AG04450 (cell line): ENCODE data around the gene AP4E1. TPM values are rescaled to one million over a fixed set of nuclear protein-coding genes. Genes with fewer than 3 reads are reported as not detected.
"Not testable (repeated sequence)": the region's sequence is repeated elsewhere in the genome, so short reads cannot be mapped to it uniquely, and the experiment has no call there.

Experiments
- CTCF ChIA-PET: fragments of 300-600, 350-600 bp; formaldehyde crosslinking; extraction: SDS; loops from one replicate; lab custom pipeline; 2022; ENCODE audit warnings: antibody characterized with exemption, inconsistent platforms; lab: Charles Lee
- POLR2A ChIA-PET: fragments of 350-600 bp; formaldehyde crosslinking; extraction: SDS; loops from one replicate; lab custom pipeline; 2021; ENCODE audit warnings: antibody characterized with exemption, inconsistent platforms; lab: Yijun Ruan, JAX
- DNase-seq: peaks from one replicate; pipeline ENCODE4 v3.0.0-alpha.2; 2011; ENCODE audit warnings: low read depth, low spot score
- H3K27ac ChIP-seq: one replicate; pipeline ENCODE4 v1.5.1; 2012; ENCODE audit warnings: low read depth, low read length, control low read depth
- H3K27me3 ChIP-seq: one replicate; pipeline ENCODE4 v1.6.0; 2012; ENCODE audit warnings: low read length; ENCODE audit not compliant: control insufficient read depth, insufficient read depth
- H3K4me3 ChIP-seq: 2 replicates; pipeline ENCODE4 v1.5.1; 2011; ENCODE audit warnings: mild to moderate bottlenecking, low read depth, low read length, control low read depth
- H3K9me3 ChIP-seq: 2 replicates; pipeline ENCODE4 v1.5.1; 2012; ENCODE audit warnings: low read length; ENCODE audit not compliant: control insufficient read depth, insufficient read depth
- CTCF ChIP-seq: IDR thresholded peaks from 2 replicates; pipeline ENCODE4 v1.5.1; 2011; ENCODE audit warnings: low read depth, low read length, control low read depth, inconsistent platforms
- polyA plus RNA-seq: library from polyadenylated mRNA; depleted of rRNA; stranded (reverse); fragments of >200 nt; gene quantifications from 2 replicates; pipeline ENCODE4 v1.2.3, GENCODE V29; 2011

AP4E1 gene
- polyA plus RNA-seq, 1 experiment: 4.5 TPM

GRCh38 chr15:50911621-50912020 is 3.1 kb downstream of the AP4E1 start:
- CTCF ChIA-PET: no interaction called here
- no peak for DNase-seq

GRCh38 chr15:50916400-50916799 is 7.9 kb downstream of the AP4E1 start:
- no peak for DNase-seq
- no peak for TF ChIP-seq CTCF
- Histone ChIP-seq H3K27ac (no peak overlapping the region), H3K9me3 (no peaks in the 10 kb centered on the region), H3K27me3 (no peaks in the 10 kb centered on the region), H3K4me3 (no peak overlapping the region)
- ChIA-PET POLR2A (no interaction called here), CTCF (interaction anchor here (1.7 kb wide), 1 partner anchor 217 kb away, joined by 4 read pairs; no protein-coding TSS in a partner anchor)

More at GRCh38 chr15:50911621-50912020, 3.1 kb downstream of the AP4E1 start:
- H3K4me3 ChIP-seq: no peak overlapping the region
- POLR2A ChIA-PET: no interaction called here
- TF ChIP-seq CTCF: no peak
- H3K27ac ChIP-seq: no peak overlapping the region
- no peaks in the 10 kb centered on the region for H3K27me3 ChIP-seq
- H3K9me3 ChIP-seq: peaks cover 8% of the 10 kb centered on the region; the same call in 1 of the 2 replicates

- CTCF ChIA-PET, POLR2A ChIA-PET, H3K27me3 ChIP-seq, H3K9me3 ChIP-seq, H3K27ac ChIP-seq, H3K4me3 ChIP-seq, DNase-seq: not testable (repeated sequence)
Measured at GRCh38 chr15:50919359-50919758, 10.9 kb downstream of the AP4E1 start.

- Histone ChIP-seq H3K4me3 (no peak overlapping the region), H3K27me3 (no peaks in the 10 kb centered on the region), H3K27ac (no peak overlapping the region), H3K9me3 (no peaks in the 10 kb centered on the region)
- TF ChIP-seq CTCF: no peak
- DNase-seq: no peak
- ChIA-PET POLR2A (no interaction called here), CTCF (interaction anchor here (0.5 to 1.6 kb wide), 2 partner anchors 213 to 268 kb away, joined by 3 to 4 read pairs; no protein-coding TSS in a partner anchor)
Measured at GRCh38 chr15:50925281-50925680, 16.8 kb downstream of the AP4E1 start.

GRCh38 chr15:50929062-50929461 is 20.6 kb downstream of the AP4E1 start:
- CTCF ChIA-PET: no interaction called here
- no peak for TF ChIP-seq CTCF
- Histone ChIP-seq H3K27me3 (no peaks in the 10 kb centered on the region), H3K4me3 (no peak overlapping the region), H3K27ac (no peak overlapping the region), H3K9me3 (no peaks in the 10 kb centered on the region)
- no peak for DNase-seq
- POLR2A ChIA-PET: no interaction called here
